HG02798 (cell line): ENCODE measurements around the gene USP50.
"Not testable (repeated sequence)": the region's sequence is repeated elsewhere in the genome, so short reads cannot be mapped to it uniquely, and the experiment has no call there.

Source experiments
- ATAC-seq: cut with Tn5 transposase; IDR thresholded peaks from one replicate; pipeline ENCODE4 v1.9.1; 2021; ENCODE audit warnings: mild to moderate bottlenecking; ENCODE audit not compliant: unreplicated experiment, poor library complexity

Gene USP50

DNA sequence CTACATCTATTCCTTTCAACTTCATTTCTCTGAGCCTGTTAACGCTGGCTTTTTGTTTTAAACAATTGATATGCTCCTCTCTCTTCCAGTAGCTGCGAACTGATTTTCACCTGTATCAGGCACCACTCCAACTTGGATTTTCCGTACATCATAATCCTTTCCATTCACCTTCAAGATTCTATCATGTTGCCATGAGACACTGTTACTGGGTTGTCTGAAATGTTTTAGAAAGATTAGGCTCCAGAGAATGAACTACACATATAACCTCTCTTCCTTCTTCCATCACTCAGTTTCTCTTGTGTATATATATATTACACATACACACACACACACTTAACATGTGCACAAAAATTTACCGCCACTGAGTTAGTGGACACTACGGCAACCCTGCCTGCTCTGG, at the start of gene USP50:
Gene USP50 (minus strand): TSS at position 101 of the 400 bp plus-strand sequence. CDS start 141 bp downstream, outside the sequence.
- ATAC-seq, result no peak

DNA sequence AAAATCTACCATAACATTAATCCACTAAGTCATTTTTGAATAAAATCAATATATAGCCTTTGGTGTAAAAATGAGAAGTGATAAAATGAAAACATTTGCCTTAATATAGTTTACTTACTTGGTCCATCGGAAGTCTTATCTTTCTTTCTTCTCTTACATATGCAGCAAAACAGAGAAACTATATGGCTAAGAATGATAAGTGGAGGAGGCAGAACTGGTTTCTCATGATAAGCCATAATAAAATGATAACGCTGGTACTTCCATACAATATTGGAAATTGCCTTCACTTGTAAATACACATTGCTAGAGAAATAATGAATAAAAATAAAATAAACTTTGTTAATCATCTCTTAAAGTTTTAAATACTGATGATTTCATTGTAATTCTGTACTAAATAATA, 47.8 kb upstream of the USP50 start:
- ATAC-seq, result no peak

DNA sequence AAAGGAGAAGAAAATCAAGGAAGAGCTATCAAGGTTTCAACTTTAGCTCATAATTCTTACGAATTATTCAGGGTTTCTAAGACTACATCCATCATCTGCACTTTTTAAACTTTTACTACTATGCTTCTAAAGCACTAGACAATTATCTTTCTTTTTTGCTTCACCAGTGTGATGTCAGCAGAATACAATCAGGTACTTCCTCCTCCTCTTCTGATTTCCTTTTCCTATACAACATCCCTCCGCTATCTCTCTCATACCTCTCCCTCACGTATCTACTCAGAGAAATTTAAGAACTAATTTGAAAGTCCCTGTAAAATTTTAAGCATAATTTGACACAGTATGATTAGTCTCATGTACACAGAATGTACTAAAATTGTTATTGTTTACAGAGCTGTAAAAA, 47.3 kb upstream of the USP50 start:
- no peak for ATAC-seq

DNA sequence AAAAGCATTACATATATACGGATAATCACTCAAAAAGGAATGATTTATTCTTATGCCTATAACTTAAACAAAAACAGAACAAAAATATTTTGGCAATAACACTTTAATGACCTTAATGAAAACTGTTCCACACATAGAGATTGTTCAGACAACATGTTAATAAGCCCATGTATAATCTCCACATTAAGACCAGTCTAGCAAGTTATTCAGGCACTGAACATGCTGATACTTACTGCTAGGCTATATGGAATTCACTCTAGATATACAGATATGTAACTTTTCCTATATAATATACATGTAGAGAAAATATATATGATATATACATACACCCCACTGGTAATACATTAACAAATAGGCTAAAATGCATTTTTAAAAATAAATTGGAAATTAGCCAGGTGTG, 43.8 kb upstream of the USP50 start:
- ATAC-seq, result no peak

DNA sequence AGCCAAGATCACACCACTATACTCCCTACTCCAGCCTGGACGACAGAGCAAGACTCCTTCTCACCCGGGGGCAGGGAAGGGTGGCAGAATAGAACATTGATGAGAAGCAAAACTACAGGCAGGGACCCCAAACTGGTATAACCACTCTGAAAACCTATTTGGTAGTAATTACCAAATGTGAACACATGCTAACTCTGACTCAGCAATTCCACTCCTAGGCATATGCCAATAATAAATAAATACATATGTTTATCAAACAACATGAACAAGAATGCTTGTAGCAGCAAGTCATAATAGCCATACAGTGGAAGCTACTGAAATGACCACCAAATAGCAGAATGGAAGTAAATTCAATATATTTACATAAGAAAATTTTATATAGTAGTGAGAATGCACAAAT, 31.0 kb upstream of the USP50 start:
- no peak for ATAC-seq

DNA sequence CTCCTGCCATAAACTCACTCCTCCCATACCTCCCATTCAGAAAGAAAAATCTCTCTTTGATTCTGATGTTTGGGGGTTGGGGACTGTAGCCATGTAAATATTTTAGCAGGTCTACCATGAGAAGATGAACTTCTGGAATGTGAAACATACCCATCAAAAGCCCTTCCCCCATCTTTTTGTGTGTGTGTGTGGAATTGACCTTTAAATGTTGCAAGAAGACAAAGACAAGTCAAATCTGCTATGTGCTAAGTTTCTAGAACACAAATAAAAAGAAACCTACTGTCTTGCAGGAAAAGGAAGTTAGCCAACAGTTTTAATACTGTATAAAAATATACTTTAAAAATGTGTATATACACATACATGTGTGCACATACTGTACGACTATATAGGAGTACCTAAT, 29.7 kb upstream of the USP50 start:
- ATAC-seq, result no peak

DNA sequence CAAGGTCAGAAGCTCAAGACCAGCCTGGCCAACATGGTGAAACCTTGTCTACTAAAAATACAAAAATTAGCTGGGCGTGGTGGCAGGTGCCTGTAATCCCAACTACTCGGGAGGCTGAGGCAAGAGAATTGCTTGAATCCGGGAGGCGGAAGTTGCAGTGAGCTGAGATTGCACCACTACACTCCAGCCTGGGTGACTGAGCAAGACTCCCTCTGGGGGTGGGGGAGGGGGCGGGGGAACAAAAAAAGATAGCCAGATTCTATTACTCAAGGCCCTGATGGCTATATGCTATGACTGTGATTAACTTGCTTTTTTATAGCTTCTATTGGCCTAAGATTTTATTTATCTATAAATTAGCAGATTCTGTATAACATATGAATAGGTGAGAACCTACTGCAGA, 27.4 kb upstream of the USP50 start:
- not testable (repeated sequence) for ATAC-seq

DNA sequence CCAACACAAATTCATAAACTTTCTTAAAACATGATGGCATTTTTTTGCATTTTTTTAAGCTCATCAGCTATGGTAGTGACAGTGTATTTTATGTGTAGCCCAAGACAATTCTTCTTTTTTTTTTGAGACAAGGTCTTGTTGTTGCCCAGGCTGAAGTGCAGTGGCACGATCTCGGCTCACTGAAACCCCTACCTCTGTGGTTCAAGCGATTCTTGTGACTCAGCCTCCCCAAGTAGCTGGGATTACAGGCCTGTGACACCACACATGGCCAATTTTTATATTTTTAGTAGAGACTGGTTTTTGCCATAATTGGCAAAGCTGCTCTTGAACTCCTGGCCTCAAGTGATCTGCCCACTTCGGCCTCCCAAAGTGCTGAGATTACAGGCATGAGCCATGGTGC, 17.3 kb upstream of the USP50 start:
- no peak for ATAC-seq

DNA sequence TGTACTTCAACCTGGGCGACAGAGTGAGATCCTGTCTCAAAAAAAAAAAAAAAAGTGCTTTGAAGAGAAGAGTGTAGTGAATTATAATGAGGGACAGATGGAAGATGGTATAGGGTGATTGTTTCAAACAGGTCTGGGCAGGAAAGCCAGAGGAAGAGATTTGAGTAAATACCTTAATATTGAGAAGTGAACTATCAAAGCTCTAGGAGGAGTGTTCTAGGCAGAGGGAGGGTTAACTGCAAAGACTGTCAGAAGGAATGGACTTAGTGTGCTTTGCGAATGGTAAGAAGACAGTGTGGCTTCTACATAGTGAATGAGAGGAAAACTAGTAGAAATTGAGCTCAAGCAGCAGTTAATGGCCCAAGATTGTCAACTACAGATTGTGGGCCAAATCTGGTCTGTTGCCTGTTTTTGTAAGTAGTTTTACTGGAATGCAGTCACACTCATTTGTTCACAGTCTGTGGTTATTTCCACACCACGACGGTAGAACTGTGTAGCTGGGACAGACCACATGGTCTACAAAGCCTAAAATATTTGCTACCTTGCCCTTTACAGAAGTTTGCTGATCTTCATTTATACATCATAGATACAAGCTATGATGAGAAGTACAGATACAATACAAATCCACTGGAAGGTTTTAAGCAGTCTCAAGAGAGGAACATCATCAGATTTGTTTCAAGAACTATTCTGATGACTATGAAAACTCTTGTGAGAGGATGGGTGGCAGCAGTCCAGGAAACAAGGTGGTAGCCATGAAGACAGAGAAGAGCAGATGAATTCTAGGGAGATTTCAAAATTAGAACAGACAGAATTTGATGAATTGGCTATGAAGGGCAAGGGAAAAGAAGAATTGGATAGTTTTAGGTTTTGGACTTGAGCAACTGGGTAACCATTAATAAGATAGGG, 16.5 kb upstream of the USP50 start:
- ATAC-seq, result no peak

DNA sequence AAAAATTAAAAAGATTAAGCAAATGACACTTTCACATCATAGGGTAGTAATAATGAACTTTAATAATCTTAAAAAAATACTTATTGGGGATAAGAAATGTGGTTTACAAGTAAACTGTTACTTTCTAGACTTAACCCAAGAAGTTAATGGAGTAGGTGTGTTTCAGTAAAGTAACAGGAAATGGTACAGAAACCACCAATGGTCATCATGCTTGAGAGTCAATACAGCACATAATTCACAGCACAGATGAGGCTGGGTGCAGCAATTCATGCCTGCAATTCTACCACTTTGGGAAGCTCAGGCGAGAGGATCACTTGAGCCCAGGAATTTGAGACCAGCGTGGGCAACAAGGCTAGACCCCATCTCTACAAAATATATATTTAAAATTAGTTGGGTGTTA, 11.5 kb upstream of the USP50 start:
- no peak for ATAC-seq

DNA sequence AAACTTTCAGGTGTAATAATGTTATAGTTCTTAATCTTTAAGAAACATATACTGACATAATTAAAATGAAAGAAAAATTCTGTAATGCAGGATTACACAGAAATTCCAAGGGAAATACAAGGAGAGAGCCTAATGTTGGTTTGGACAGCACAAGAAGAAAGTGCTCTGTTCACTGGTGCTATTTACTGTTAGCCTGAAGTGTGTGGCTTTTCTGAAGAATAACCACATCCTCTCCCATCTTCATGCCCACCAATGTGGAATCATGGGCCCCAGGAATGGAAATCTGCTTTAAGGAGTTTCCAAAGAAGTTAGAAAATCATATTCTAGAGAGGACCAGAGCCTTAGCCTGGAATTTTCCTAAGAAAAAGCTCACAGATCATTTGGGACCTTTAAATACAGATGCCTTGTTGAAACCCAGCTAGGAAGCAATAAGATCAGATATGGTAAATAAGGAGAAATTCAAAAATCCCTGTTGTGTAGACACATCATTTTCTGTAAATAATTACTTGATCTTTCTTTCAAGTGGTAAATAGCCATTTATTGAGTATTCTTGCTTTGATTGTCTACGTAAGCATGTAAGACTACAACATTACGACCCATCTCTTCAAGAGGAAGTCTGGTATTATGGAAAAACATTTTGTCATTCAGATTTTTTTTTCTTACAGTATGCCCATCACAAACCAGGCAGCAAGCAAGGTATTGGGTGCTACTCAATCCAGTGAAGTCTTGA, 10.3 kb upstream of the USP50 start:
- no peak for ATAC-seq

DNA sequence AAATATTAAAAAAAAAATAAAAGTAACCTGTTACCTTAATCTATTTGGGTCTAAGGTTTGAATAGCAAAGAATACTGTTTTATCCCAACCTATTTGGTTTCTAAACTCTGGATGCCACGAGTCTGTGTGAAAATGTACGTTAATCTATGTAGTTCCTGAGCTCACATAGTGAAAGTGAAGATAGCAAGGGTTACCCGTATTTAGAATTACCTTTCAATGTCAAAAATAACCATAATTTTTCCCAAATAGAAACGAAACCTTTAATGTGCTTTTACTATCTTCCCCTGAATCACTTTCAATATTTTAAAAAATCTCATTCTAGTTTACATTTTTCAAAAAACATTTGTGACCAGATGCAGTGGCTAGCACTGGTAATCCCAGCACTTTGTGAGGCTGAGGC, 5.8 kb upstream of the USP50 start:
- ATAC-seq, result no peak

DNA sequence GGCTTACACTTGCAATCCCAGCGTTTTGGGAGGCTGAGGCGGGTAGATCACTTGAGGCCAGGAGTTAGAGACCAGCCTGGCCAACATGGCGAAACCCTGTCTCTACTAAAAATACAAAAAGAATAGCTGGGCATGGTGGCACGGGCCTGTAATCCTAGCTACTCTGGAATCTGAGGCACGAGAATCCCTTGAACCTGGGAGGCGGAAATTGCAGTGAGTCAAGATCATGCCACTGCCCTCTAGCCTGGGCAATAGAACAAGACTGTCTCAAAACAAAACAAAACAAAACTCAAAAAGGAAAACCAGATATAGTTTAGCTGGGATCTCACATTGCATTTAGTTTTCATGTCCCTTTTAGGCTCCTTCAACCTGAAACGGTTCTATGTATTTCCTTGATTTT, 2.9 kb upstream of the USP50 start:
- no peak for ATAC-seq

DNA sequence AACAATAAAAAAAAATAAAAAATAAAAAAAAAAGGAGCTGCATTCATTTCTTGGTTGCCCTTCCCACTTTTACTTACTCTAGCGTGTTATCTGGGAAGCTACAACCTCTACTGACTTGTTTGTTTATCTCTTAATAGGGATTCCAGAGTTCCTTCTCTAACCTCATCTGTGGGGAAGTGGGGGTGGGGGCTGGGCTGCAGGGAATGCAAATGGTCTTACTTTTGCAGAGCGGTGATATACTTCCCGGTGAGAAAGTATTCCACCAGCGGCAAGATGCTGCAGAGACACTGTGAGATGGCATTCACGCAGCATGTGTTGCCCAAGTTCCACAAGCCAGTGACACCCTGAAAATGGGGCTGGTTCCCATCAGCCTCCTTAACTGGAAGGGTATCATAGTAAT, 2.1 kb downstream of the USP50 start:
- ATAC-seq, result no peak

DNA sequence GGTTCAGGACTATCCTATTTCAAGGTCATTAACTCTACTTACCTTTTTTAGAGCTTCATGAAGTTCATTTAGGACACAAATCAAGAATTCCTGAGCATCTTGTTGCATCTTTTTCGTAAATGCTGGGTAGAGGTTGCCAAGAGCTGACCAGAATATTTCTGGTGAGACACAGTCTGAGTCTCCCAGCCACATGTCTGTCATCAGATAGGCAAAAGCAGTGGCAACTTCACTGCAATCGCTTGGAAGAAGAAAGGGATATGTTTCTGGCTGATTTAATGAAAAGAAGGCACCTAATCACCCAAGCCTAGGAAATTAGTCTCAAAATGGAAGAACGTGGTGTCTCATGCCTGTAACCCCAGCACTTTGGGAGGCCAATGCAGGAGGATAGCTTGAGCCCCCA, 2.9 kb downstream of the USP50 start:
- ATAC-seq, result no peak

DNA sequence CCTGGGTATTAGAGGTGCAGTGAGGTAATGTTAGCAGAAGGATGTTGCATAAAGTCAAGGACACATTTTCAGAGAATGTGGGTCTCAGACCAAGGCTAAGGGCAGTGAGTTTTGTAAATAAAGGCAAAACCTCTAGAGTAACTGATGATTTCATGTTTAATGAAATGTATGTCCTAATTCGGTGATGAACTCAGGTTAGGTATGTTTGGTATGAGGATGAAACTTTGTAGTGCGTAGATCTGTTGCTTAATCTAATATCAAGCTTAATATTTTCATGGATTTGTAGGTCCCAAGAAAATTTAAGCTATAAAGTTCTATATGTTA, 3.6 kb downstream of the USP50 start:
- ATAC-seq, result no peak

DNA sequence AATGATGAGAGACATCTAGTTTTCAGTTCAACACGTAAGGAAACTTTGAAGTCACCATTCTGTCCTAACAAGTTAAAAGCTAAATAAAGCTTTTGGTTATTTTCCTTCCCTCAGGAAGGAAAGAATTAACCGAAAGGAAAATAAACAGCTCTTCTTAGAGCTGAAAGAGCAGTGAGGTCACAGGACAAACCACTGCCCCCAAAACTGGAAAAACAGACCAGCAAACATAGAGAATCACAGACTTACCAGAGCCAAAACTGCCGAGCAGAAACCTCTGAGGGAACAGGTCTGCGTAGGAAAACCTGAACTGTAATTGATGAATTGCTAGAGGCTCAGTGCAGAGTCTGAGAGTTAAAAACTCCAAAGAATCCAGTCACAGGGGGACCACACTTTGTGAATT, 14.7 kb downstream of the USP50 start:
- ATAC-seq, result no peak

DNA sequence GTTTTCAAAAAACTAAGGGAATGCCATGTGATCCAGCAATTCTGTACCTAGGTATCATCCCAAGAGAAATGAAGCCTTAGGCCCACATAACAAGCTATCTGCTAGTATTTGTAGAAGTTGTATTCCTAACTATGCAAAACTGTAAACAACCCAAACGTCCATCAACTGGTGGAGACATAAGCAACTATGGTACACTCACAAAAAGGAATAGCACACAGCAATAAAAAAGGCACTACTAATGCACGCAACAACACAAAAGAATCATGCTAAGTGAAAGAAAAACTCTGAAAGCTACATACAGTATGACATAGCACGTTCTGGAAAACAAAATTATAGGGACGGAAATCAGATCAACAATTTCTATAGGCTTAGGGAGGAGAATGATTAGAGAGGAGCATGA, 15.3 kb downstream of the USP50 start:
- no peak for ATAC-seq

DNA sequence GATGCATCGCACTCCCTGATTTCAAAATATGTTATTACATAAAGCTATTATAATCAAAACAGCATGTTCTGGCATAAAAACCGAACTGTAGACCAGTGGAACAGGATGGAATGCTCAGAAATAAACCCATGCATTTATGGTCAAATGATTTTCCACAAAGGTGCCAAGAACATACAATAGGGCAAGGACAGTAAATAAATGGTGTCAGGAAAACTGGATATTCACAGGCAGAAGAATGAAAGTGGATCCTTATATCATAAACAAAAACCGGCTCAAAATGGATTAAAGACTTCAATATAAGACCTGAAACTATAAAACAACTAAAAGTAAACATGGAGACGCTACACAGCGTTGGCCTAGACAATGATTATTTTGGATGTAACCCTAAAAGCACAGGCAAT, 22.6 kb downstream of the USP50 start:
- no peak for ATAC-seq

DNA sequence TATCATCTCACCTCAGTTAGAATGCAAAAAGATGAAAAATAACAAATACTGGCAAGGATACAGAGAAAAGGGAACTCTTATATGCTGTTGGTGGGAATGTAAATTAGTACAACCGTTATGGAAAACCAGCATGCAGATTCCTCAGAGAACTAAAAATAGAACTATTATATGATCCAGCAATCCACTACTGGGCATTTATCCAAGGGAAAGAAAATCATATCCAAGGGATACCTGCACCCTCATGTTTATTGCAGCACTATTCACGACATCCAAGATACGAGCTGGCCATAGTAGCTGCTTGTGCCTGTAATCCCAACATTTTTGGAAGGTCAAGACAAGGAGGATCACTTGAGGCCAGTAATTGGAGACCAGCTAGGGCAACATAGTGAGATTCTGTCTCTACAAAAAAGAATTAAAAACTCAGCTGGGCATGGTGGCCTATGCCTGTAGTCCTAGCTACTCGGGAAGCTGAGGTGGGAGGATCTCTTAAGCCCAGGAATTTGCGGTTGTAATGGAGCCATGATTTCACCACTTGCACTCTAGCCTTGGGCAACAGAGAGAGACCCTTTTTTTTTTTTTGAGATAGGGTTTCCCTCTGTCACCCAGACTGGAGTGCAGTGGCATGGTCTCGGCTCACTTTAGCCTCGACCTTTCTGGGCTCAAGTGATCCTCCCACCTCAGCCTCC, 26.6 kb downstream of the USP50 start:
- ATAC-seq, result no peak

DNA sequence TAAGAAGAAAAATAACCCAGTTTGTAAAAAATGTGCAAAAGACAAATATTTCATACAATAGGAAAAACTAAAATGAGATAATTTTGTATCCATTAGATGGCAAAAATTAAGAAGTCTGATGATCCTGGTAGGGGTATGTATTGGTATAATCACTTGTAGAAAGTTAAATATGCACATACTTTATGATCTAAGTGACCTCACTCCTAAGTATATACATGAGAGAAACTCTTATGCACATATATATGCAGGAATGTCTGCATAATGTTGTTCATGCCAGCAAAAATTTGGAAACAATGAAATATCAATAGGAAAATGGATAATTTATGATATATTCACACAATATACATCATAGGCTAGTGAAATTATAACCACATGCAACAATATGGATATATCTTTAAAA, 33.5 kb downstream of the USP50 start:
- ATAC-seq, result no peak
